Tibial nerve (tissue), 4 donors: ENCODE results near the gene MEX3D.

Experiments
- EP300 ChIP-seq, 2 donors: sonication (generic); formaldehyde crosslinking; IDR thresholded peaks; one replicate each; pipeline ENCODE4 v1.6.1; 2017; ENCODE audit warnings: antibody characterized with exemption in 2 of 2, mild to moderate bottlenecking in 1 of 2
- TF ChIP-seq, protein P1 (sequence below), 5 experiments: fragments of 200-600 bp in 3 of 5; fragments of 450-650 bp in 2 of 5; sonication (generic) in 3 of 5; IDR thresholded peaks; one replicate each; pipeline ENCODE4 v1.5.1; 2016 to 2019; ENCODE audit warnings: antibody characterized with exemption in 5 of 5, mild to moderate bottlenecking in 3 of 5, moderate library complexity in 2 of 5

DNA sequence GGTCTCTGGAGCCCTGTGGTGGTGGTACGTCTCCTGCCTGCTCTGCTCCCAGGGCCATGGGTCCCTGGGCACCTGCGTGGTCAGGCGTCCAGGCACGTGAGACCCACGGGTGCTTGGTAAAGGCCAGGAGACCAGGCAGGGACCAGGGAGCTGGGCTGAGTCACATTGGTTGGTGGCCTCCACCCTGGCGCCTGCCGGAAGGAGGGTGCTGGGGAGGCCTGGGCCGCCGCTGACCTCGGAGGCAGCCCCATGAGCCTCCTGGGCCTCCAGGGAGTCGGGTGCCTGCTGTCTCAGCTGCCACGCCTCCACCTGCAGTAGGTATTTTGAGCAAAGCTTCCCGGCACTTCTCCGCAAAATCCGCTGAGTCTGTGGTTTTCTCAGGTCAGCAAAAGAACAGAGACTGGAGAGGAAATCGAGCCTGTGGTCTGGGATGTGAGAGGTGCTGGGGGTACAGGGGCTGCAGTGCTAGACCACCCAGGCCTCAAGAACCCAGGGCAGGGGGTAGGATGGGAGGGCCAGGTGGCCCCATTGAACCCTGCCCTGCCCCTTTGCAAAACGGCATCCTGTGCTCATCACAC is 47.8 kb downstream of the MEX3D start:
- TF ChIP-seq, protein P1, sequence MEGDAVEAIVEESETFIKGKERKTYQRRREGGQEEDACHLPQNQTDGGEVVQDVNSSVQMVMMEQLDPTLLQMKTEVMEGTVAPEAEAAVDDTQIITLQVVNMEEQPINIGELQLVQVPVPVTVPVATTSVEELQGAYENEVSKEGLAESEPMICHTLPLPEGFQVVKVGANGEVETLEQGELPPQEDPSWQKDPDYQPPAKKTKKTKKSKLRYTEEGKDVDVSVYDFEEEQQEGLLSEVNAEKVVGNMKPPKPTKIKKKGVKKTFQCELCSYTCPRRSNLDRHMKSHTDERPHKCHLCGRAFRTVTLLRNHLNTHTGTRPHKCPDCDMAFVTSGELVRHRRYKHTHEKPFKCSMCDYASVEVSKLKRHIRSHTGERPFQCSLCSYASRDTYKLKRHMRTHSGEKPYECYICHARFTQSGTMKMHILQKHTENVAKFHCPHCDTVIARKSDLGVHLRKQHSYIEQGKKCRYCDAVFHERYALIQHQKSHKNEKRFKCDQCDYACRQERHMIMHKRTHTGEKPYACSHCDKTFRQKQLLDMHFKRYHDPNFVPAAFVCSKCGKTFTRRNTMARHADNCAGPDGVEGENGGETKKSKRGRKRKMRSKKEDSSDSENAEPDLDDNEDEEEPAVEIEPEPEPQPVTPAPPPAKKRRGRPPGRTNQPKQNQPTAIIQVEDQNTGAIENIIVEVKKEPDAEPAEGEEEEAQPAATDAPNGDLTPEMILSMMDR (IDR thresholded peaks at IDR 0.05) = no peak
- no peak for TF ChIP-seq EP300 (IDR thresholded peaks at IDR 0.05)
